ENCODE measurements around the gene CEACAM20. TPM values are rescaled to one million over a fixed set of nuclear protein-coding genes. Genes with fewer than 3 reads are reported as not detected.

Gene CEACAM20
- polyA plus RNA-seq, 3 donors: not detected

GRCh38 chr19:44499962-44500949, 29.2 kb downstream of the CEACAM20 start, which contains the start of gene ZNF180:
Gene ZNF180 (minus strand): TSS chr19:44500522. CDS start chr19:44497334, 3,188 bp downstream.
- intact Hi-C loops (cut with micrococcal nuclease): loop anchor here (5.0 to 10.0 kb wide), 3 partner anchors 285 to 568 kb away; partner anchors contain the start of gene ZNF227 (in 2 of the 2)
- peaks cover 48% of the 10 kb centered on the region for H3K79me2 ChIP-seq (ENCODE audit: insufficient read depth, low read length)
- Mint-ChIP-seq H3K36me3 (peaks cover 27 to 40% of the 10 kb centered on the region in 2 donors), H3K27me3 (ENCODE audit: low read depth in 3 of 3) (peaks cover 13 to 23% (median 17%) of the 10 kb centered on the region in 3 donors), H3K27ac (peak within 1 kb of the TSS; percentile 84 to 95 (median 91)), H3K9me3 (peaks cover 49 to 77% (median 62%) of the 10 kb centered on the region in 7 donors), H3K4me3 (peak within 1 kb of the TSS; percentile 88 to 95), H3K4me1 (peaks cover 23% of the 10 kb centered on the region)
- peak; percentile 30 for TF ChIP-seq CTCF (IDR thresholded peaks at IDR 0.05)
- H3K4me2 ChIP-seq (replicated peaks; ENCODE audit: extremely low read depth, low read length, poor library complexity, severe bottlenecking): peak within 1 kb of the TSS; percentile 86
- H2AFZ ChIP-seq (ENCODE audit: insufficient read depth, low read depth, low read length, poor library complexity, severe bottlenecking): peak within 1 kb of the TSS; percentile 97
- no peaks in the 10 kb centered on the region for H4K20me1 ChIP-seq (ENCODE audit: insufficient read depth, low read length)
- H3K4me3 ChIP-seq (replicated peaks in 1 of 3; ENCODE audit: low read depth in 2 of 3, low read length in 3 of 3): peak within 1 kb of the TSS; percentile 68 to 85 (median 70)
- under 1% methylated on average over 68 of the region's 78 CpGs for WGBS (ENCODE audit: insufficient coverage)
- H3K36me3 ChIP-seq (replicated peaks in 1 of 2; ENCODE audit: control insufficient read depth in 1 of 2, insufficient read depth in 2 of 2, low read length in 2 of 2): peaks cover 21 to 35% of the 10 kb centered on the region in 2 donors
- peak within 1 kb of the TSS; percentile 69 to 87 for H3K27ac ChIP-seq (ENCODE audit: low read depth in 1 of 2, low read length in 2 of 2)
- peaks cover 13 to 14% of the 10 kb centered on the region in 2 donors for H3K4me1 ChIP-seq (ENCODE audit: control insufficient read depth in 1 of 2, insufficient read depth in 2 of 2, low read length in 2 of 2)
- H3K9me3 ChIP-seq (replicated peaks in 1 of 2; ENCODE audit: control insufficient read depth in 1 of 2, insufficient read depth in 1 of 2, low read length in 2 of 2): peaks cover 47 to 48% of the 10 kb centered on the region in 2 donors
- peak within 1 kb of the TSS; percentile 73 for H3K9ac ChIP-seq (ENCODE audit: insufficient read depth, low read length, poor library complexity, severe bottlenecking)
- H3K27me3 ChIP-seq (ENCODE audit: control insufficient read depth in 2 of 2, insufficient read depth in 2 of 2, low read length in 2 of 2): peaks cover 0 to under 1% of the 10 kb centered on the region in 2 donors
- peak; percentile 92 to 95 (median 94) for DNase-seq

- 45% methylated on average over 5 of the region's 6 CpGs for WGBS (ENCODE audit: insufficient coverage)
- Histone ChIP-seq H3K9ac (ENCODE audit: insufficient read depth, low read length, poor library complexity, severe bottlenecking) (peak overlapping the region; percentile 73), H3K27me3 (ENCODE audit: control insufficient read depth in 2 of 2, insufficient read depth in 2 of 2, low read length in 2 of 2) (no peaks in the 10 kb centered on the region), H4K20me1 (ENCODE audit: insufficient read depth, low read length) (no peaks in the 10 kb centered on the region), H3K4me2 (replicated peaks; ENCODE audit: extremely low read depth, low read length, poor library complexity, severe bottlenecking) (peak overlapping the region; percentile 86), H3K36me3 (replicated peaks in 1 of 2; ENCODE audit: control insufficient read depth in 1 of 2, insufficient read depth in 2 of 2, low read length in 2 of 2) (peaks cover 28 to 42% of the 10 kb centered on the region in 2 donors), H3K79me2 (ENCODE audit: insufficient read depth, low read length) (peaks cover 55% of the 10 kb centered on the region), H2AFZ (ENCODE audit: insufficient read depth, low read depth, low read length, poor library complexity, severe bottlenecking) (peak overlapping the region; percentile 97), H3K27ac (ENCODE audit: low read depth in 1 of 2, low read length in 2 of 2) (peak overlapping the region; percentile 69 to 87), H3K4me1 (ENCODE audit: control insufficient read depth in 1 of 2, insufficient read depth in 2 of 2, low read length in 2 of 2) (peaks cover 13 to 14% of the 10 kb centered on the region in 2 donors), H3K4me3 (replicated peaks in 1 of 3; ENCODE audit: low read depth in 2 of 3, low read length in 3 of 3) (peak overlapping the region; percentile 68 to 85 (median 70)), H3K9me3 (replicated peaks in 1 of 2; ENCODE audit: control insufficient read depth in 1 of 2, insufficient read depth in 1 of 2, low read length in 2 of 2) (peaks cover 54 to 55% of the 10 kb centered on the region in 2 donors)
- peaks cover 52 to 77% (median 64%) of the 10 kb centered on the region in 7 donors for H3K9me3 Mint-ChIP-seq
- peak overlapping the region; percentile 84 to 95 (median 91) for H3K27ac Mint-ChIP-seq
- DNase-seq: no peak
- peak overlapping the region; percentile 88 to 95 for H3K4me3 Mint-ChIP-seq
- intact Hi-C loops (cut with micrococcal nuclease): no loop called here
- peaks cover 10 to 23% (median 15%) of the 10 kb centered on the region in 3 donors for H3K27me3 Mint-ChIP-seq (ENCODE audit: low read depth in 3 of 3)
- H3K36me3 Mint-ChIP-seq: peaks cover 34 to 47% of the 10 kb centered on the region in 2 donors
- peaks cover 23% of the 10 kb centered on the region for H3K4me1 Mint-ChIP-seq
- TF ChIP-seq CTCF (IDR thresholded peaks at IDR 0.05): no peak
These were observed 29.9 kb downstream of the CEACAM20 start for GRCh38 chr19:44499559-44499958.
